ENCODE measurements around the gene P2RX3.

P2RX3 gene

DNA sequence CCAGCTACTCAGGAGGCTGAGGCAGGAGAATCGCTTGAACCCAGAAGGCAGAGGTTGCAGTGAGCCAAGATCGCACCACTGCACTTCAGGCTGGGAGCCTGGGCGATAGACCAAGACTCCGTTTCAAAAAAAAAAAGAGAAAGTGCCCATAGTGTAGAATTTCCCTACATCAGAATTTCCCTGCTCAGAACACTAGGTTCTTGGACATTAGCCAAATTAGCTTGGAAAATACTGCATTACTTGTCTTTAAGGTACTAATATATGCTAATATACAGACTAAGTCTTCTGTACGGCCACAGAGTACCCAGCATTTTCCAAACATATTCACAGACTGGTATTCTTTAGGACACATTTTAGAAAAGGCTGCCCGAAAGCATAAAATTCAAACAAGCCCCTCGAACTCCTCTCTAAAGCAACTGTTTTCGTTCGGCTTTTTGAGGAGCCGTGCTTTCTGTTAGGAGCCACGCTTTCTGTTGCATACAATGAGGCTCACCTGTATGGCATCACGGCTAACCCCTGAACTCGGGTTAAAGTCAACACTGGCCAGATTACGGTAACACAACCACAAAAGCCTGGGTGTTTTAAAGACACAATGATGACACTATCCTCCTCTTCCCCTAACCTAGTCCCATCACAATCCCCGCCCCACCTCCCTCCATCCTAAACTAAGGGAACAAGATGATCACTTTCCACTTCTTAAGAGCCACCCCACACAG is 31.8 kb upstream of the P2RX3 start:
- no peak for ATAC-seq
- Mint-ChIP-seq H3K9me3 (no peaks in the 10 kb centered on the region), H3K4me3 (no peak overlapping the region), H3K4me1 (peaks cover 34% of the 10 kb centered on the region), H3K36me3 (peaks cover 13% of the 10 kb centered on the region), H3K27ac (no peak overlapping the region)
- DNase-seq (ENCODE audit: low spot score in 2 of 2) = no peak

DNA sequence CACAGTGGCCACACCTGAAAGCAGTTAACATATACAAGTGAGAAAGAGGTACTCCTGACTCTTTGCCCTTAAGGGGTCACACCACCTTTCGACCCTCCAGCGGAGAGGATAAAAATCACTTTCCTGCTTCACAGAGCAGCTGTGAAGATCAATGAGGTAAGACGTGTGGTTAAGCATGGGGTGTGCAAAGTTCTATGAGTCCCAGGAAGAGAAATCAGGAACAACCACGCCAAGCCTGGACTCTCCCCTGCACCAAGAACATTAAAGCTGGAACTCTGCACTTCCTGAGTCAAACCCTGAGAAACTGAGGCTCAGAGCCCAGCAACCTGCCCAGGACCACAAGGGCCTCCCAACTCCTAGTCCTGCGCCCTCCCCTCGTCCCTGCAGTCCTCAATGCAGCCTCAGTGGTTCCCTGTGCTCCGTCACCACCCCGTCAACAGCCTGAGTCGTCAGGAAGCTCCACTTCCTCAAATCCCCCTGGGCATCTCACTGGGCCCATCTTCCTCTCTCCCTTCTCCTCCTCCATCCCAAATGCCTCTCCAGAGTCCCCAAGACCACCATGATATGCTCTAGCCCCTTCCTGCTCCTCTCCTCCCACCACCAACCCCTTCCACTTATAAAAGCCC is 31.1 kb upstream of the P2RX3 start:
- ATAC-seq (no peak), DNase-seq (ENCODE audit: low spot score in 2 of 2) (no peak)
- peaks cover 10% of the 10 kb centered on the region for H3K36me3 Mint-ChIP-seq
- H3K4me1 Mint-ChIP-seq = peaks cover 35% of the 10 kb centered on the region
- H3K9me3 Mint-ChIP-seq = no peaks in the 10 kb centered on the region
- H3K4me3 Mint-ChIP-seq = no peak overlapping the region
- no peak overlapping the region for H3K27ac Mint-ChIP-seq

DNA sequence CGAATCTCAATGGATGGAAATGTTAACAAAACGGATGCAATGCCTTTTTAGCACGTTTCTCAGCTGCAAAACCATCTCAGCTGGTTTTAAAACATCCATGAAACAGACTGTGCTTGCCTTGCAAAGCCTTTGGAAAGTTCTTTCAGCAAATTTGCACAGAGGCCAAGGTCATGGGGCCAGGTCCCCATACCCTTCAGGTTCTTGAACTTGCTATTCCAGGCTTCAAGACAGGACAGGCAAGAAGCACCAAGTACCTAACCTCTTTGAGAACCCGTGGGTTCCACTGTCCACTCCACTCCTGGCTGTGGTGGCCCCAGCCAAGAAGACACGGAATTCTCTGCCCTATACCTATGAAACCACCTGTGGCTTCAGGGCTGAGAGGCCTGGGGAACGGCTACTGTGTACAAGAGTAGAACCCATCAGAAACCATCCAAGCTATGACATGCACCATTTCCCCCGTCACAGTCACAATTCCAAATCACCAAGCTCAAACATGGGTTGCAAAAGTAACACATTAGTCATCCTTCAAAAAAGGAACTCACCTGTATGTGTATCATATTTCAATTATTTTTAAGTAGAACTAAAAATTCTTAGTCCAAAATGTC is 30.4 kb upstream of the P2RX3 start:
- peaks cover 8% of the 10 kb centered on the region for H3K36me3 Mint-ChIP-seq
- no peak overlapping the region for H3K4me3 Mint-ChIP-seq
- H3K4me1 Mint-ChIP-seq = peaks cover 40% of the 10 kb centered on the region
- no peak overlapping the region for H3K27ac Mint-ChIP-seq
- no peak for DNase-seq (ENCODE audit: low spot score in 2 of 2)
- ATAC-seq = no peak
- no peaks in the 10 kb centered on the region for H3K9me3 Mint-ChIP-seq

DNA sequence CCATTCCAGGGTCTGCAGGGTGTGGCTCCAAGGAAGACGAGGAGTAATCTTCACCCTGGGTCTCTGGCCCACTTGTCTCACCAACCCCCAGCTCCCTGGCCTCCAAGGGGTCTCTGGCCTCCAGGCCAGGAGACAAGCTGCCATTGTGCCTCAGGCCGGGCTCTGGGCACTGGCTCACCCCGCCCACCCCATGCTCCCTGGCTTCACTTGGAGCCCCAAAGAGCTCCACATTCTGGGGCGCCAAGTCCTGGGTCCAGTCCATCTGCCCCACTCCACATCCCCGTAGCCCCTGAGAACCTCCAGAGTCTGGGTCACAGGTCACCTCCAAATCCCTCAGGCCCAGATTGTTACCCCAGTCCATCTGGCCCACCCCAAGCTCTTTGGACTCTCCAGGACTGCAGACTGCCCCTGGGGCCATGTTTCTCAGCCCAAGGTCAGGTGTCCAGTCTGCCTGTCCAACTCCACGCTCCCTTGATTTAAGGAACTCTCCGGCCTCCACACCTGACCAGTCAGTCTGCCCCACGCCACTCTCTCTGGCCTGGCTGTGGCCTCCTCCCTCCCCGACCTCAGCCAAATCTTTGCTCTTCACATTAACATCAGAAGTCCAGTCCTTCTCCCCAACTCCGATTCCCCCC is 29.6 kb upstream of the P2RX3 start:
- DNase-seq (ENCODE audit: low spot score in 2 of 2) (no peak), ATAC-seq (no peak)
- H3K4me3 Mint-ChIP-seq = no peak overlapping the region
- H3K4me1 Mint-ChIP-seq = peaks cover 34% of the 10 kb centered on the region
- no peaks in the 10 kb centered on the region for H3K9me3 Mint-ChIP-seq
- H3K27ac Mint-ChIP-seq = no peak overlapping the region
- H3K36me3 Mint-ChIP-seq = peaks cover 8% of the 10 kb centered on the region

DNA sequence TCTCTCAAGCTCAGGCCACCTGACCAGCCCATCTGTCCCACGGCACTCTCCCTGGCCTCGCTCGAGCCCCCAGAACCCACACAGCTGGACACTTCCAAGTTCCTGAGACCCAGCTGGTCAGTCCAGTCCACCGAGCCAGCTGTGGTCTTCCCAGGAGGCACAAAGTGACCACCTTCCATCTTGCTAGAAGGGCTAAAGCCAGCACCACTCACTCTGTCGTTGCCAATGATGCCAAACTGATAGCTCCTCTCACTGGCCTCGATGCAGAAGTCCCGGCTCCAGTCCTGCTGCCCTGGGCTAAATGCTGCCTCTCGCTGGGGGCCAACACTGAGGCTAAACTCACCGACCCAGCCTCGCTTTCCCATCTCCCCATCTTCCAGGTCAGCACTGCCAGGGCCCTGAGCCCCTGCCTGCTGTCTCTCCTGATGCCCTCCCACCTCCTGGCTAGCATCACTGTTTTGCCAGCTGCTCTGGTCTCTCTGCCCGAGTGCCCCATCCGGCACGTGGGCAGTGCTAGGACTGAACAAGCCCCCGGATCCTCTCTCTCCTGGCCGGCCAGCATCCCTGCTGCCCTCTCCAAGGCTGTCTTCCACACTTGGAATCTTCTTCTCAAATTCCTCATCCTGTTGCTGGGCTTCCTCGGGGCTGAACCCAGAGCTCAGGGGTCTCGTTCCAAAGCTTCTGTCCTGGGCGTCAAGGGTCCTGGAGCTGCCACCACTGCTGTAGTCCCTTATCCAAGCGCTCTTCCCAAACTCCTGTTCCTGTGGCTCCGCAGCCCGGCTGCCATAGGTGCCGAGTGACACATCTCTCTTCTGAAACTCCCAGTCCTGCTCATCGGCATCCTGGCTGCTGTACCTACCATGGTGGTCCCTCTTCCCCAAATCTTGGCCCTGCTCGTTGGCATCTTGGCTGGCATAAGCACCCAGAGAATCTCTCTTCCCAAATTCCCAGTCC is 28.8 kb upstream of the P2RX3 start:
- H3K4me3 Mint-ChIP-seq = no peak overlapping the region
- DNase-seq (ENCODE audit: low spot score in 2 of 2) (no peak), ATAC-seq (no peak)
- H3K9me3 Mint-ChIP-seq = no peaks in the 10 kb centered on the region
- H3K4me1 Mint-ChIP-seq = peaks cover 26% of the 10 kb centered on the region
- H3K36me3 Mint-ChIP-seq = peaks cover 8% of the 10 kb centered on the region
- no peak overlapping the region for H3K27ac Mint-ChIP-seq

DNA sequence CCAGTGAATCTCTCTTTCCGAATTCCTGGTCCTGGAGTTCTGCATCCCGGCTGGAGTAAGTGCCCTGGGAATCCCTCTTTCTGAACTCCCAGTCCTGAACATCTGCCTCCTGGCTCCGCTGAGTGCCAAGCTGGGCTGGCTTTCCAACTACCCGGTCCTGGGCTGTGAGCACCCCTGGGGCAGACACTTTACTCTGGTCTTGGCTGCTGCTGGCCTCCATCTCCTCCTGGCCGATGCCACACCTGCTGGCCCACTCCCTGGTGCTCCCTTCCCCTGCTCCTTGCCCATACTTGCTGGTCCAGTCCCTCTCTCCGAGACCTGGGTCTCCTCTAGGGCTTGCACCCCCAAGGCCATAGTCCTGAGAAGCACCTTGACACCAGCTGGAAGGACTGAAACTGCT is 28.1 kb upstream of the P2RX3 start:
- DNase-seq (ENCODE audit: low spot score in 2 of 2) = no peak
- ATAC-seq = no peak
- Mint-ChIP-seq H3K36me3 (peaks cover 8% of the 10 kb centered on the region), H3K27ac (no peak overlapping the region), H3K4me3 (peak overlapping the region; percentile 60), H3K9me3 (no peaks in the 10 kb centered on the region), H3K4me1 (peaks cover 26% of the 10 kb centered on the region)

DNA sequence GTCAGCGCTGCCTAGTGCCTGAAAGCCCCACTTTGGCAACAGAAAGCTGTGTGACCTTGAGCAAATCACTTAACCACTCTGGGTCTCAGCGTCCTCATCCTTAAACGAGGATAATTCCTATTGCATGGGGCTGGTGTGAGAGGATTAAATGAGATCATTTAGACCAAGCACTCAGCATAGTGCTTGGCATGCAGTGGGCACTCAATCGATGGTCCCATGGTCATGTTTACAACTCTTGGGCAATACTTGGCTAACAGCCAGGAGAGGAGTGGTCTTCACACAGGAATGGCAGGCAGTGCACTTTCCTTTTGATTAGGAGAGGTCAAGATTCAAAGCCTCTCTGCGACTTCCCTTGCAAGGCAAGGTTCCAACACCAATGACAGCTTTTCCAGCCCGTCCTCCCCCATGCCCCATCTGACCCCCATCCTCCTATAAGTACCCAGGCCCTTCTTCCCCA is 27.5 kb upstream of the P2RX3 start:
- Mint-ChIP-seq H3K4me1 (peaks cover 26% of the 10 kb centered on the region), H3K4me3 (peak overlapping the region; percentile 60), H3K36me3 (peaks cover 8% of the 10 kb centered on the region), H3K9me3 (no peaks in the 10 kb centered on the region), H3K27ac (peak overlapping the region; percentile 80)
- DNase-seq (ENCODE audit: low spot score in 2 of 2) = no peak
- ATAC-seq = no peak

DNA sequence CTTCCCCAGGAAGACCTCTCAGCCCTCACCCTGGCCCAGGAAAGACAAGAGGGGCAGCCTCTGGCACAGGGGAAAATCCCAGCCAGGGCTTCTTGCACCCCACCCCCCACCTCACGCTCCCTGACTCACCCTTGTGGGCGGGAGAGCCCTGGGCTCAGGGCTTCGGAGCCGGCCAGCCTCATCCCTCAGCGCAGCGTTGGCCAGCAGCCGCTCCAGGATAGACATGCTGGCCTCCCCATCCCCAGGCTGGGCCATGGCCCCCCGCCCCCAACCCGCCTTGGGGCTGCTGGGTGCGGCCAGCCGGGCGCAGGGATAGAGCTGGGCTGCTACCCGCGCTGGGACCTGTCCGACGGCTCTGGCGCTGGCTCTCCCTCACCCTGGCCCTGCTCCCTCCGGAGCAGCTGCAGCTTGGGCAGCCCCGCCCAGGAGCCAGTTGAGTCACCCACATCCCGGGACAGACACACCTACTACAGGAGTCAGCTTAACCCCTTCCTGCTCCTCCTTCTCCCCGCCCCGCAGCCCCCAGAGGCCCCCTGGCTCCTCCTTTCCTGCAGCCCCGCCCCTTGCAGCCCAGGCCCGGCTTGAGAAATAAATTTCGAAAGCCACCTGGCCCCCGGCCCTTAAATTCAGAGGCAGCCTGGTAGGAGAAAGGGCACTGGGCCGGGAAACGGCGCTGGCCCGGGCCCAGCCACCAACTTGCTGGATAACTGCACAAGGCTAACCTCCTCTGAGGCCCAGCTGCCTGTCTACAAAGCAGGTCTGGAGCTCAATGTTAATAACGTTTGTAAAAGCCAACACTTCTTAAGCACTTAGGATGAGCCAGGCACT is 26.8 kb upstream of the P2RX3 start:
- Mint-ChIP-seq H3K4me1 (peaks cover 26% of the 10 kb centered on the region), H3K36me3 (peaks cover 8% of the 10 kb centered on the region), H3K4me3 (peak overlapping the region; percentile 60), H3K9me3 (no peaks in the 10 kb centered on the region), H3K27ac (peak overlapping the region; percentile 80)
- DNase-seq (ENCODE audit: low spot score in 2 of 2) = peak; percentile 28 to 82
- ATAC-seq = peak; percentile 94

DNA sequence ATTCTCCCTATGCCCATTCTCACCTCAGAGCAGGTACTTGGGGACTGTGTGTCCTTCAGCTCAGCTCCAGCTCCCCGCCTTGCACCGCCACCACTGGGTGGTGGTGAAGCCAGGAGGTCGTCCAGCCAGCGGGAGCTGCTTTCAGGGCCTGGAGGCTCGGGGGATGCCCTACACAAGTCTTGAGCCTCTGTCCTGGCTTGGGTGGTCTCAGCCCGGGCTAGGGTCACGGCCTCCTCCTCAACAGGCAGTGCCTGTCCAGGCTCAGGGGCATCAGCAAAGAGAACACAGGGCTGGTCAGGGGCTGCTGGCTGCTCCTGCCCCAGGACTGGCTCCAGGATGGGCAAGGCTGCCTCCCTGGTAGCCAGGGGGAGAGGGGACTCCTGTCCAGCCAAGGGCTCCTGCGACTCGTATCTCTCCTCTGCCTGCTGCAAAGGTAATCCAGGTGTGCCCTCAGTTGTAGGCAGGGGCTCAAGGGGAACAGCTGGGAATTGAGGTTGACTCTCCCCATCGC is 25.6 kb upstream of the P2RX3 start:
- DNase-seq (ENCODE audit: low spot score in 2 of 2) = no peak
- H3K4me3 Mint-ChIP-seq = peak overlapping the region; percentile 26
- peaks cover 8% of the 10 kb centered on the region for H3K36me3 Mint-ChIP-seq
- peak overlapping the region; percentile 32 for H3K27ac Mint-ChIP-seq
- peaks cover 26% of the 10 kb centered on the region for H3K4me1 Mint-ChIP-seq
- H3K9me3 Mint-ChIP-seq = no peaks in the 10 kb centered on the region
- no peak for ATAC-seq

DNA sequence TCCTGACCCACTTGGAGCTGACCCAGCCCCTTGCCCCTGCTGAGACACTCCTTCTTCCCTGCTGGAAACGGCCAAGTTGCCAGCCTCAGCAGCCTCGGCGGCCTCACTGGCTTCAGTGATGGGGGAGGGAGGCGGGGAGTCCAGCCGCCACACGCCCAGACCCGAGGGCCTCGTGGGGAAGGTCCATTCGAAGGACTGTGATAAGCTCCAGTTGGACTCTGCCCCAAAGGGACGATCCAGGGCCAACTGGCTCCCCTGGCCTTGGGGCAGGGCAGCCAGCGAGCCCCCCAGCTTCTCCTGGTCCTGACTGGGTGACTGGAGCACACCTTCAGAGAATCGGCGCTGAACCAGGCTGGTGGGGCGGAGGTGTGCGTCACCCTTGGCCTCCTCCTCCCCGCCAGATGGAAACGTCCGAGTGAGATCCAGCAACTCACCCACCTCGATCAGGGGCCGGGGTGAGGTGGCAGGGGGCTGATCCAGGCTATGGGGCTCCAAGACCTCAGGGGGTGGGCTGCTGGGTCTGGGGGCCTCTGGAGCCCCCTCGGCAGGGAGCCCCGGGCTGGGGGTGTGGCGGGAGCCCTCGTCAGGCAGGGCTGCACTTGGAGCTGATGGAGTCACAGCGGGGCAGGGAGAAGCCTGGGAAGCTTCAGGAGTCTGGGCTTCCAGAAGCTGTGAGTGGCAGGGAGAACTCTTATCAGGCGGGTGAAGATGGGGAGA is 24.9 kb upstream of the P2RX3 start:
- Mint-ChIP-seq H3K36me3 (peaks cover 8% of the 10 kb centered on the region), H3K4me3 (no peak overlapping the region), H3K27ac (no peak overlapping the region), H3K4me1 (peaks cover 26% of the 10 kb centered on the region), H3K9me3 (no peaks in the 10 kb centered on the region)
- DNase-seq (ENCODE audit: low spot score in 2 of 2) (no peak), ATAC-seq (no peak)

DNA sequence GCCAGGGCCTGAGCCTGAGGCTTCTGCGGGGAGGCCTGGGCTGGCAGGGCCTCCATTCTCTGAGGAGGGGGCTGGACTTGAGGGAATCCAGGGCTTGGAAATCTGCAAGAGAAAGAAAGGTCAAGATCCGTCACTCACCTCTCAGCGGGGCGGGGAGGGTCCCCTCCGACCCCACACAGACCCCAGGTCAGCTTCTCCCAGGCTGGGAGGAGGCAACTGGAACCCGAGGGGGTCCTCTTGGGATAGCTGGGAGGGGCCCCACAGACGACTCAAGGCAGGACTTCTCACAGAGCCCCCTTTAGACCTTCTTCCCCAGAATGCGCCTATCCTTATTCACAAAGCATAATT is 24.4 kb upstream of the P2RX3 start:
- DNase-seq (ENCODE audit: low spot score in 2 of 2) = no peak
- Mint-ChIP-seq H3K4me3 (no peak overlapping the region), H3K36me3 (peaks cover 8% of the 10 kb centered on the region), H3K4me1 (peaks cover 26% of the 10 kb centered on the region), H3K9me3 (no peaks in the 10 kb centered on the region), H3K27ac (no peak overlapping the region)
- no peak for ATAC-seq

DNA sequence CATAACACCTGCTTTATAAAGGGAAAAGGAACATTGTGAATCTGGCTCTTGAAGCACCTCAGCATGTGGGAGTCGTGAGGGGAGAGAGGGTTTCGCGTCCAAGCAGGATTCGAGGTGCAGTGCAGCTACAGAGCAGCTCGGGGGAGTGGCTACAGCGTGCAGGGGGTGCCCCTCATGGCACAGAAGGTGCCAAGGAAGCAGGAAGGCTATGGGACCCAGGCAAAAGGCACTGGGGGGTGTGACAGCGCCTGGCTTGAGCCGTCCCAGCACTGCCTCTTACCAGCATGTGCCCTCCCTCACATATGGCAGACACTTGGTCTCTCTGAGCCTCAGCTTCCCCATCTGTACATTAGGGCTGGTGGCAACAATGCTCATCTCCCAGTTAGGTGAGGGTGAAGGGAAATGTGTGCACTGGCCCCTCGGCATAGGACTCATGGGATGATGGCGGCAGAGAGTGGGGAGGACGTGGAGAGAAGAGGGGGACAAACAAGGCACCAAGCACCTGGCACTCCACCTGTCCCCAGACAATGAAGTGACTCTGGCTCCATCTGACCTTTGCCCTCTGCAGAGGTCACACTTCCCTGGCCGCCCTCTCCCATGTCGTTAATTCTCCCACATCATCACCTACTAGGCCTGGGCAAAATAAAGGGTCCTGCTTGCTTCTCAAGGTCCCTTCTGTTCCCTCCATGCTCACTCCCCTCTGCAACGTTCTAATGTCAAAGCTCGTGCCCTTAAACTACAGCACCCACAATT is 23.8 kb upstream of the P2RX3 start:
- Mint-ChIP-seq H3K4me3 (no peak overlapping the region), H3K36me3 (peaks cover 2% of the 10 kb centered on the region), H3K4me1 (peaks cover 21% of the 10 kb centered on the region), H3K27ac (no peak overlapping the region), H3K9me3 (no peaks in the 10 kb centered on the region)
- no peak for DNase-seq (ENCODE audit: low spot score in 2 of 2)
- ATAC-seq = no peak

DNA sequence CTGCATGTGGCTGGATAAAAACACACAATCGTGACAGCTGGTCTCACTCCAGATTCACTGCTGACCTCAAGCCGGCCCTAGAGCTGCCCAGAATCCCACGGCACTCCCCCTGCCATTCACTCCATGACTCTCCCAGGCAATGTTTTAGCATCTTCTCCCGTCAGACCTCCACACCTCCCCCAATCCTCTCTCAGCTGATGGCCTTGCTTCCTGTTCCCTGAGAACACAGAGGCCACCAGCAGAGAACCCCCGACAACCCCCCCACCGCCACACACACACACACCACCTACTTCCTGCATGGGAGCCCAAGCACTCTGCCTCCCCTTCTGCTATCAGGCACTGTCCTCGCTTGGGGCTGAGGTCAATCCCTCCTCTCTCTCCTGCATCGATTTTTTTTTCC is 22.7 kb upstream of the P2RX3 start:
- no peak for ATAC-seq
- H3K4me3 Mint-ChIP-seq = no peak overlapping the region
- DNase-seq (ENCODE audit: low spot score in 2 of 2) = no peak
- H3K9me3 Mint-ChIP-seq = no peaks in the 10 kb centered on the region
- H3K36me3 Mint-ChIP-seq = no peaks in the 10 kb centered on the region
- no peak overlapping the region for H3K27ac Mint-ChIP-seq
- peaks cover 12% of the 10 kb centered on the region for H3K4me1 Mint-ChIP-seq

All from stimulated activated effector memory CD8-positive, alpha-beta T cell treated with anti-CD3 and anti-CD28 coated beads, Interleukin-12 subunit alpha, Interleukin-12 subunit beta, amount 100 ng/mL, for 72 hours (primary cell).